HEK293T (cell line): Measurements from ENCODE around the gene WDR41.

Experiments
- CTCF ChIA-PET: fragments of 350-600 bp; formaldehyde crosslinking; extraction: SDS; loops from one replicate; lab custom pipeline; 2021; ENCODE audit warnings: antibody characterized with exemption, inconsistent platforms; lab: Yijun Ruan, JAX
- POLR2A ChIA-PET: fragments of 350-600 bp; formaldehyde crosslinking; extraction: SDS; loops from one replicate; lab custom pipeline; 2020; ENCODE audit warnings: antibody characterized with exemption, inconsistent platforms; lab: Yijun Ruan, JAX
- DNase-seq: peaks from one replicate; pipeline ENCODE4 v3.0.0; 2012; ENCODE audit warnings: mixed read lengths; ENCODE audit errors: extremely low spot score
- ARNT ChIP-seq: fragments of 450-650 bp; IDR thresholded peaks from 2 replicates; pipeline ENCODE4 v1.6.1; 2017; ENCODE audit warnings: mild to moderate bottlenecking
- BHLHE40 ChIP-seq: fragments of 450-650 bp; IDR thresholded peaks from 2 replicates; pipeline ENCODE4 v1.6.1; 2016; ENCODE audit warnings: mild to moderate bottlenecking, moderate library complexity, borderline replicate concordance
- CTBP1 ChIP-seq: fragments of 450-650 bp; IDR thresholded peaks from 2 replicates; pipeline ENCODE4 v1.6.1; 2016; ENCODE audit warnings: borderline replicate concordance
- ELF4 ChIP-seq: fragments of 450-650 bp; IDR thresholded peaks from 2 replicates; pipeline ENCODE4 v1.6.1; 2017; ENCODE audit warnings: antibody characterized with exemption
- FOXA1 ChIP-seq: fragments of 450-650 bp; IDR thresholded peaks from 2 replicates; pipeline ENCODE4 v1.6.1; 2016; ENCODE audit warnings: mild to moderate bottlenecking
- FOXK2 ChIP-seq: fragments of 450-650 bp; IDR thresholded peaks from 2 replicates; pipeline ENCODE4 v1.6.1; 2016; ENCODE audit warnings: mild to moderate bottlenecking
- FOXM1 ChIP-seq: fragments of 450-650 bp; IDR thresholded peaks from 2 replicates; pipeline ENCODE4 v1.6.1; 2017; ENCODE audit warnings: mild to moderate bottlenecking, borderline replicate concordance
- HDGF ChIP-seq: fragments of 450-650 bp; IDR thresholded peaks from 2 replicates; pipeline ENCODE4 v1.6.1; 2017; ENCODE audit warnings: antibody characterized with exemption, borderline replicate concordance
- L3MBTL2 ChIP-seq: fragments of 450-650 bp; conservative IDR thresholded peaks from 2 replicates; pipeline ENCODE4 v1.6.1; 2016; ENCODE audit warnings: mild to moderate bottlenecking
- LEF1 ChIP-seq: fragments of 450-650 bp; IDR thresholded peaks from 2 replicates; pipeline ENCODE4 v1.6.1; 2017; ENCODE audit warnings: mild to moderate bottlenecking, borderline replicate concordance
- NFRKB ChIP-seq: fragments of 450-650 bp; IDR thresholded peaks from 2 replicates; pipeline ENCODE4 v1.6.1; 2016; ENCODE audit warnings: mild to moderate bottlenecking, moderate library complexity
- PKNOX1 ChIP-seq: fragments of 450-650 bp; IDR thresholded peaks from 2 replicates; pipeline ENCODE4 v1.6.1; 2016
- SP1 ChIP-seq: fragments of 450-650 bp; IDR thresholded peaks from 2 replicates; pipeline ENCODE4 v1.6.1; 2017
- SUZ12 ChIP-seq: fragments of 450-650 bp; IDR thresholded peaks from 2 replicates; pipeline ENCODE4 v1.6.1; 2016; ENCODE audit warnings: mild to moderate bottlenecking
- TARDBP ChIP-seq: fragments of 450-650 bp; IDR thresholded peaks from 2 replicates; pipeline ENCODE4 v1.6.1; 2016
- ZNF384 ChIP-seq: fragments of 450-650 bp; IDR thresholded peaks from 2 replicates; pipeline ENCODE4 v1.6.1; 2016

Gene WDR41

GRCh38 chr5:77424921-77425320 is 67.2 kb downstream of the WDR41 start:
- CTCF ChIA-PET = no interaction called here
- TF ChIP-seq HDGF = no peak
- TF ChIP-seq TARDBP = no peak
- no peak for TF ChIP-seq FOXM1
- no peak for TF ChIP-seq CTBP1
- TF ChIP-seq SUZ12 = no peak
- TF ChIP-seq SP1 = no peak
- POLR2A ChIA-PET = no interaction called here
- no peak for DNase-seq

- DNase-seq = no peak
- TF ChIP-seq FOXA1 (no peak), ARNT (no peak), SP1 (no peak), L3MBTL2 (no peak), NFRKB (no peak), ZNF384 (no peak), SUZ12 (no peak), FOXK2 (no peak), BHLHE40 (no peak), LEF1 (no peak), ELF4 (no peak), PKNOX1 (no peak)
- POLR2A ChIA-PET = interaction anchor here (1.2 kb wide), 1 partner anchor 69 kb away, joined by 4 read pairs; the partner anchor contains the start of gene WDR41
- CTCF ChIA-PET = no interaction called here
Measured at GRCh38 chr5:77423022-77423750, 68.9 kb downstream of the WDR41 start.

GRCh38 chr5:77420940-77421339 is 71.2 kb downstream of the WDR41 start:
- no peak for DNase-seq
- POLR2A ChIA-PET = no interaction called here
- CTCF ChIA-PET = no interaction called here
- TF ChIP-seq ELF4 (no peak), SUZ12 (no peak), CTBP1 (no peak), FOXK2 (no peak), FOXM1 (no peak), BHLHE40 (no peak), L3MBTL2 (no peak), FOXA1 (no peak), LEF1 (no peak), HDGF (no peak), ARNT (no peak), PKNOX1 (no peak), NFRKB (no peak), ZNF384 (no peak), SP1 (no peak)

GRCh38 chr5:77419644-77420582 is 72.2 kb downstream of the WDR41 start:
- ChIA-PET POLR2A (no interaction called here), CTCF (no interaction called here)
- DNase-seq = no peak
- TF ChIP-seq LEF1 = no peak
- no peak for TF ChIP-seq ZNF384
- TF ChIP-seq FOXK2 = no peak
- no peak for TF ChIP-seq NFRKB
- TF ChIP-seq CTBP1 = no peak
- no peak for TF ChIP-seq ELF4
- TF ChIP-seq PKNOX1 = no peak

- TF ChIP-seq ARNT = no peak
- no peak for TF ChIP-seq FOXA1
- TF ChIP-seq ELF4 = no peak
- no peak for TF ChIP-seq NFRKB
- no peak for TF ChIP-seq BHLHE40
- TF ChIP-seq SP1 = no peak
- TF ChIP-seq L3MBTL2 = no peak
- no peak for TF ChIP-seq FOXM1
- no peak for TF ChIP-seq SUZ12
- TF ChIP-seq FOXK2 = no peak
- TF ChIP-seq TARDBP = no peak
- ChIA-PET POLR2A (no interaction called here), CTCF (no interaction called here)
- DNase-seq = no peak
Measured at GRCh38 chr5:77418601-77419581, 73.2 kb downstream of the WDR41 start.
